PC-3 (cell line): ENCODE data around the gene METTL17.

Source experiments
- EZH2phosphoT487 ChIP-seq: fragments of 300-600 bp; sonication (generic); IDR thresholded peaks from 2 replicates; pipeline ENCODE4 v1.6.1; 2018; ENCODE audit warnings: mild to moderate bottlenecking, antibody characterized with exemption, low read length, borderline replicate concordance
- TF ChIP-seq, protein P1 (sequence below): fragments of 300-600 bp; sonication (generic); conservative IDR thresholded peaks from 2 replicates; pipeline ENCODE4 v1.5.1; 2017; ENCODE audit warnings: antibody characterized with exemption, low read depth, mild to moderate bottlenecking, low read length

DNA sequence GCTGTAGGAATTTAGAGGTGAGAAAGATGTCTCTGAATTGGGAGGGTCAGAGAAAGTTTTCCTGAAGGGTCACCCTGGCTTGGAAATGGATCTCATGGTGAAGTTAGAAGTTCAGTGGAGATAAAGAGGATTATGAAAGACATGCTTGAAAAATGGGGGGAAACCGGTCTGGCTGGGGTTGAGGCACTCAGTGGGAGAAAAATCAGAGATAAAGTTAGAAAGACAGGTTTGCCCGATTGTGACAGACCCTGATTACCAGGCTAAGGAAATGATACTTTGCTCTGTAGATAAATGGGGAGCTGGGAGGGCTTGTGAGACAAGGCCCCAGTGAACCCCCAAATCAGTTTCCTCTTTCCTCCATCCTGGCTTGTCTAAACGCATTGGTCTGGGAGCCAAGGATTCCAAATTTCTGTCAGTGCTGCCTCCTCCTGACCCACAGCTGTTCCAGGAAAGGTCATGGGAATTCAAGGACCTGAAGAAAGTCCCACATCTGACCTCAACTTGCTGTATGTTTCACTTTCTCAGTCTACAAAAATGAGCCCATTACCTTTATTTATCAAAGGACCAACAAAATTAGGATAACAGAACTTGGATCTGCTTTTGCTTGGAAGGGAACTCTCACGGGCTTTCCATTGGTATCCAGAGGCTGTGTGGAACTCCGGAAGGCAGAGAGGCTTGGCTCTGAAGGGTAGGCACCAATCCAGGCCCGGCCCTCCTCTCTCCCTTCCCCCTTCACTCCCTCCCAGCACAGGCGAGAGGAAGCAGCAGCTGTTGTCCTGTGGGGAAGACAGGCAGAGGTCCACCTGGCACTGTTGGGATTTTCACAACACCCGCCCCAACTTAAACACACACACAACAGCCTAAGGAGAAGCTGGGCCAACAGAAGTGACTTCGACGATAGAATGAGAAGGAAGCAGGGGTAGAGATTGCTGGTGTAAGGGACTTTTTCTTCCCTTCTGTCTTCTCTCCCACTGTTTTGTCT is 49.0 kb downstream of the METTL17 start:
- TF ChIP-seq, protein P1, sequence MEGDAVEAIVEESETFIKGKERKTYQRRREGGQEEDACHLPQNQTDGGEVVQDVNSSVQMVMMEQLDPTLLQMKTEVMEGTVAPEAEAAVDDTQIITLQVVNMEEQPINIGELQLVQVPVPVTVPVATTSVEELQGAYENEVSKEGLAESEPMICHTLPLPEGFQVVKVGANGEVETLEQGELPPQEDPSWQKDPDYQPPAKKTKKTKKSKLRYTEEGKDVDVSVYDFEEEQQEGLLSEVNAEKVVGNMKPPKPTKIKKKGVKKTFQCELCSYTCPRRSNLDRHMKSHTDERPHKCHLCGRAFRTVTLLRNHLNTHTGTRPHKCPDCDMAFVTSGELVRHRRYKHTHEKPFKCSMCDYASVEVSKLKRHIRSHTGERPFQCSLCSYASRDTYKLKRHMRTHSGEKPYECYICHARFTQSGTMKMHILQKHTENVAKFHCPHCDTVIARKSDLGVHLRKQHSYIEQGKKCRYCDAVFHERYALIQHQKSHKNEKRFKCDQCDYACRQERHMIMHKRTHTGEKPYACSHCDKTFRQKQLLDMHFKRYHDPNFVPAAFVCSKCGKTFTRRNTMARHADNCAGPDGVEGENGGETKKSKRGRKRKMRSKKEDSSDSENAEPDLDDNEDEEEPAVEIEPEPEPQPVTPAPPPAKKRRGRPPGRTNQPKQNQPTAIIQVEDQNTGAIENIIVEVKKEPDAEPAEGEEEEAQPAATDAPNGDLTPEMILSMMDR: no peak
- TF ChIP-seq EZH2phosphoT487: no peak
